Endothelial cell of umbilical vein (primary cell): ENCODE data around the gene REEP1. TPM values are rescaled to one million over a fixed set of nuclear protein-coding genes. Genes with fewer than 3 reads are reported as not detected.

Experiments used
- BruUV-seq: library from RNA; stranded (reverse); fragments of 400-500 nt; replicated peaks from 2 replicates; lab custom pipeline; 2021; lab: Mats Ljungman, UMichigan
- CTCF ChIA-PET: fragments of 300-600, 350-600 bp; sonication (Branson Sonifier 250); formaldehyde crosslinking; loops from one replicate; lab custom pipeline; 2021; ENCODE audit warnings: antibody characterized with exemption, inconsistent platforms; lab: Charles Lee
- POLR2A ChIA-PET: fragments of 300-600, 350-600 bp; sonication (Branson Sonifier 250); formaldehyde crosslinking; loops from one replicate; lab custom pipeline; 2021; ENCODE audit warnings: antibody characterized with exemption, inconsistent platforms; lab: Charles Lee
- DNase-seq: peaks from one replicate; pipeline ENCODE4 v3.0.0-alpha.2; 2011; ENCODE audit warnings: low read depth, low spot score
- FAIRE-seq: peaks from 2 replicates; lab custom pipeline; 2011; peaks lifted over from hg19 to GRCh38; lab: Jason Lieb, UNC
- H2AFZ ChIP-seq: 2 replicates; pipeline ENCODE4 v1.6.0; 2012; ENCODE audit warnings: low read depth, low read length, control low read depth, inconsistent platforms
- H3K27ac ChIP-seq: 2 replicates; pipeline ENCODE4 v1.5.1; 2011; ENCODE audit warnings: low read depth, mild to moderate bottlenecking, control low read depth, low read length, moderate library complexity; ENCODE audit not compliant: insufficient read depth
- H3K27me3 ChIP-seq, 2 experiments: 2 replicates each; pipeline versions ENCODE4 v1.6.0 to v1.6.1; 2011; ENCODE audit warnings: low read length in 2 of 2, mixed read lengths in 1 of 2; ENCODE audit not compliant: control insufficient read depth in 2 of 2, insufficient read depth in 2 of 2
- H3K36me3 ChIP-seq, 2 experiments: 2 replicates in 1 of 2; 3 replicates in 1 of 2; pipeline ENCODE4 v1.5.1; 2011; ENCODE audit warnings: low read length in 2 of 2, mild to moderate bottlenecking in 1 of 2, moderate library complexity in 1 of 2; ENCODE audit not compliant: control insufficient read depth in 2 of 2, insufficient read depth in 2 of 2; ENCODE audit errors: extremely low read depth in 1 of 2
- H3K4me1 ChIP-seq: 3 replicates; pipeline ENCODE4 v1.5.1; 2011; ENCODE audit warnings: mild to moderate bottlenecking, low read length; ENCODE audit not compliant: control insufficient read depth, insufficient read depth; ENCODE audit errors: extremely low read depth
- H3K4me2 ChIP-seq: 2 replicates; pipeline ENCODE4 v1.6.1; 2011; ENCODE audit warnings: low read length, control low read depth, mixed read lengths; ENCODE audit not compliant: insufficient read depth
- H3K4me3 ChIP-seq, 3 experiments: fragments of 200-600 bp in 1 of 3; sonication (generic), shearing (Covaris generic) in 1 of 3; replicated peaks in 1 of 3; 2 replicates each; pipeline ENCODE4 v1.5.1; 2011 to 2016; ENCODE audit warnings: control low read depth in 3 of 3, low read length in 3 of 3, mild to moderate bottlenecking in 2 of 3, inconsistent platforms in 1 of 3, low read depth in 1 of 3, moderate library complexity in 1 of 3; ENCODE audit not compliant: insufficient read depth in 1 of 3
- H3K79me2 ChIP-seq: 2 replicates; pipeline ENCODE4 v1.6.0; 2012; ENCODE audit warnings: low read length, inconsistent platforms; ENCODE audit not compliant: control insufficient read depth, insufficient read depth
- H3K9ac ChIP-seq: replicated peaks from 2 replicates; pipeline ENCODE3; 2011; ENCODE audit warnings: low read length, control low read depth; ENCODE audit not compliant: insufficient read depth; ENCODE audit errors: extremely low read depth
- H3K9me1 ChIP-seq: replicated peaks from 3 replicates; pipeline ENCODE4 v1.6.0; 2011; ENCODE audit warnings: mild to moderate bottlenecking, low read length; ENCODE audit not compliant: control insufficient read depth, insufficient read depth; ENCODE audit errors: extremely low read depth
- H3K9me3 ChIP-seq: replicated peaks from 2 replicates; pipeline ENCODE4 v1.5.1; 2012; ENCODE audit warnings: low read length, inconsistent platforms; ENCODE audit not compliant: control insufficient read depth, insufficient read depth
- H4K20me1 ChIP-seq: replicated peaks from 2 replicates; pipeline ENCODE3; 2011; ENCODE audit warnings: mild to moderate bottlenecking, low read length; ENCODE audit not compliant: control insufficient read depth, insufficient read depth; ENCODE audit errors: extremely low read depth
- EZH2 ChIP-seq: IDR thresholded peaks from 2 replicates; pipeline ENCODE4 v1.6.1; 2012; ENCODE audit warnings: borderline replicate concordance, low read depth, mild to moderate bottlenecking, moderate library complexity, low read length, inconsistent platforms; ENCODE audit not compliant: severe bottlenecking
- FOS ChIP-seq: IDR thresholded peaks from 2 replicates; pipeline ENCODE4 v1.6.1; 2011; ENCODE audit warnings: mild to moderate bottlenecking, low read length, moderate library complexity, borderline replicate concordance; ENCODE audit not compliant: insufficient read depth
- GATA2 ChIP-seq: IDR thresholded peaks from 2 replicates; pipeline ENCODE4 v1.7.0; 2011; ENCODE audit warnings: low read depth, mild to moderate bottlenecking, moderate library complexity, mixed read lengths, low read length; ENCODE audit not compliant: insufficient read length, insufficient read depth
- JUN ChIP-seq: IDR thresholded peaks from 2 replicates; pipeline ENCODE4 v1.6.1; 2011; ENCODE audit warnings: borderline replicate concordance, low read depth; ENCODE audit not compliant: insufficient read length, insufficient read depth
- MYC ChIP-seq: IDR thresholded peaks from one replicate; pipeline ENCODE4 v1.6.1; 2011; ENCODE audit warnings: mild to moderate bottlenecking, low read depth, low read length
- POLR2A ChIP-seq: IDR thresholded peaks from 2 replicates; pipeline ENCODE4 v1.6.1; 2012; ENCODE audit warnings: low read depth, mild to moderate bottlenecking, control low read depth, low read length
- POLR2AphosphoS5 ChIP-seq: IDR thresholded peaks from 2 replicates; pipeline ENCODE4 v1.6.1; 2012; ENCODE audit warnings: low read depth, mild to moderate bottlenecking, control low read depth, low read length, moderate library complexity; ENCODE audit not compliant: insufficient read depth
- dilution Hi-C: fragments of 300-500 bp; cut with MboI; formaldehyde crosslinking; loops from one replicate; pipeline ENCODE4 v1.15.0; 2019; ENCODE audit warnings: low sequenced_read_pairs; ENCODE audit not compliant: extremely low pct_ligation_motif_present
- intact Hi-C: fragments of 100-400 bp; cut with micrococcal nuclease; formaldehyde crosslinking; loops from one replicate; pipeline ENCODE4 v1.10.0; 2022
- polyA plus RNA-seq, 4 experiments: library from polyadenylated mRNA; depleted of rRNA in 3 of 4; stranded (reverse) in 3 of 4; unstranded in 1 of 4; fragments of >200 nt; gene quantifications; 2 replicates each; pipeline versions ENCODE4 v1.2.1 to v1.2.3, GENCODE V29; 2011 to 2012; ENCODE audit warnings: missing spikeins in 1 of 4
- total RNA-seq: library from RNA; stranded (reverse); gene quantifications from 2 replicates; pipeline ENCODE4 v1.2.3, GENCODE V29; 2021
- TF ChIP-seq, protein P1 (sequence below), 2 donors: IDR thresholded peaks; 1 replicate in 1 of 2; 2 replicates in 1 of 2; pipeline ENCODE4 v1.5.1; 2011; ENCODE audit warnings: low read length in 2 of 2, mild to moderate bottlenecking in 2 of 2, moderate library complexity in 2 of 2, control low read depth in 1 of 2, inconsistent platforms in 1 of 2, low read depth in 1 of 2; ENCODE audit not compliant: insufficient read depth in 1 of 2; ENCODE audit errors: extremely low read depth in 1 of 2
- TF ChIP-seq, protein P2 (sequence below): IDR thresholded peaks from 2 replicates; pipeline ENCODE4 v1.6.1; 2011; ENCODE audit not compliant: insufficient read depth, insufficient read length

The REEP1 gene
- total and polyA plus RNA-seq, 2 donors (not counting 3 experiments of a cell fraction or from before 2014, with no cell fraction given), result 0.11 to 0.53 TPM

DNA sequence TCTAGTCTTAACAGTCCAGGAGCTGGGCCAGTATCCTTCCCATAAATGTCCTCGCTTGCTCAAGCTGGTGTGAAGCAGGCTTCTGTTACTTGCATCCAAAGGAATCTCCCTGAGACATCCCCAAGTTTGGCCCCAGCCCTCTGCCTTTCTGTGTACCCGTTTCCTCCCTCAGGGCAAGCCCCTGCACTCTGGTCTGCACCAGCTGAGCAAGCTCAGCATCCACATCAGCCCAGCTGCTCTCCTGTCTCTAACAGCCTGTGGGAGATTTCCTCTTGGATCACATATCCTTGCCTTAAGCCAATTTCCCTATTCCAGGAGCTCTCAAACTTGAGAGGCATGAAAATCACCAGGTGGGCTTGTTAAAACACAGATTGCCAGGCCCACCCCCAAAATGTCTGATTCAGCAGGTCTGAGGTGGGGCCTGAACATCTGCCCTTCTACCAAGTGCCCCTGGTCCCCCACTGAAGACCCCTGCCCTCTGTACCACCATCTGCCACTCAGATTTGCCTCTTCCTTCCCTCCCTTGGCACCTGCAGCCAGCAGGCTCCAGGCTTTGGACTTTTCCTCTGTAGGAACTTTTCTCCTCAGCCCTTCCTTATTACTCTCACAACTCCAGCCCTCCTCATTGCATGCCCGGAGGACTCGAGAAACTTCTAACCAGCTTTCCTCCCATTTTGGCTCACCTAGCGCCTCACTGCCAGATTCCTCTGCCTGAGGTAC lies 32.1 kb downstream of the REEP1 start:
- Histone ChIP-seq H3K9ac (no peak overlapping the region), H3K79me2 (no peaks in the 10 kb centered on the region), H3K4me2 (no peak overlapping the region), H4K20me1 (no peaks in the 10 kb centered on the region), H3K4me3 (no peak overlapping the region), H3K9me1 (no peaks in the 10 kb centered on the region), H2AFZ (no peak overlapping the region), H3K9me3 (no peaks in the 10 kb centered on the region), H3K27ac (no peak overlapping the region), H3K36me3 (no peaks in the 10 kb centered on the region), H3K27me3 (peaks cover 2 to 13% of the 10 kb centered on the region in 2 experiments), H3K4me1 (no peaks in the 10 kb centered on the region)
- intact Hi-C loops (no loop called here), dilution Hi-C loops (no loop called here)
- BruUV-seq, result no TSS peak
- no peak for DNase-seq
- ChIA-PET POLR2A (no interaction called here), CTCF (no interaction called here)
- FAIRE-seq, result no peak
- no peak for TF ChIP-seq JUN

DNA sequence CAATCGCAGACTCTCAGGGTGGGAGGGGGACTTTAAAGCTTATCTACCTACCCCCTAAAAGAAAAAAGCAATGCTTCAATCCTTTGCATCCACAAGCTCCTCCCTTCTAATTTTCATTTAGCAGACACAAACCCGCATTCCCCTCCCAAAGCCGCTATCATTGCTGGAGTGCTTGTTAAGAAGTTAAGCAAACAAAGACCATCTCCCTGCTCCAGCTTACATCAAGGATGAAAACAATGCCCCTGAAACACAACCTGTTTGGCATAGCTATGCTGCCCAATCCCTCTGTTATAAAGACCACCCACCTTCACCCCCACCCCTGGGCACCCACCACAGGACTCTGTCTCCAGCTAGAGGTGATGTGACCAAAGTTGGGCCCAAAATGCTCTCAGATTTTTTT lies 33.0 kb downstream of the REEP1 start:
- POLR2A ChIA-PET, result no interaction called here
- Histone ChIP-seq H3K9me1 (no peaks in the 10 kb centered on the region), H3K27me3 (peaks cover 0 to 13% of the 10 kb centered on the region in 2 experiments), H3K36me3 (no peaks in the 10 kb centered on the region), H3K79me2 (no peaks in the 10 kb centered on the region), H3K9me3 (no peaks in the 10 kb centered on the region), H3K4me2 (no peak overlapping the region), H3K9ac (no peak overlapping the region), H4K20me1 (no peaks in the 10 kb centered on the region), H3K4me3 (no peak overlapping the region), H2AFZ (no peak overlapping the region), H3K27ac (no peak overlapping the region), H3K4me1 (no peaks in the 10 kb centered on the region)
- TF ChIP-seq POLR2A, result no peak
- TF ChIP-seq JUN, result no peak
- no peak for TF ChIP-seq GATA2
- TF ChIP-seq, protein P1, sequence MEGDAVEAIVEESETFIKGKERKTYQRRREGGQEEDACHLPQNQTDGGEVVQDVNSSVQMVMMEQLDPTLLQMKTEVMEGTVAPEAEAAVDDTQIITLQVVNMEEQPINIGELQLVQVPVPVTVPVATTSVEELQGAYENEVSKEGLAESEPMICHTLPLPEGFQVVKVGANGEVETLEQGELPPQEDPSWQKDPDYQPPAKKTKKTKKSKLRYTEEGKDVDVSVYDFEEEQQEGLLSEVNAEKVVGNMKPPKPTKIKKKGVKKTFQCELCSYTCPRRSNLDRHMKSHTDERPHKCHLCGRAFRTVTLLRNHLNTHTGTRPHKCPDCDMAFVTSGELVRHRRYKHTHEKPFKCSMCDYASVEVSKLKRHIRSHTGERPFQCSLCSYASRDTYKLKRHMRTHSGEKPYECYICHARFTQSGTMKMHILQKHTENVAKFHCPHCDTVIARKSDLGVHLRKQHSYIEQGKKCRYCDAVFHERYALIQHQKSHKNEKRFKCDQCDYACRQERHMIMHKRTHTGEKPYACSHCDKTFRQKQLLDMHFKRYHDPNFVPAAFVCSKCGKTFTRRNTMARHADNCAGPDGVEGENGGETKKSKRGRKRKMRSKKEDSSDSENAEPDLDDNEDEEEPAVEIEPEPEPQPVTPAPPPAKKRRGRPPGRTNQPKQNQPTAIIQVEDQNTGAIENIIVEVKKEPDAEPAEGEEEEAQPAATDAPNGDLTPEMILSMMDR (IDR thresholded peaks at IDR 0.05; ENCODE audit: extremely low read depth in 1 of 2, insufficient read depth in 1 of 2, low read depth in 1 of 2, low read length in 2 of 2), result no peak
- TF ChIP-seq POLR2AphosphoS5, result no peak
- no peak for TF ChIP-seq EZH2
- no peak for TF ChIP-seq MYC
- no peak for TF ChIP-seq FOS
- TF ChIP-seq, protein P2, sequence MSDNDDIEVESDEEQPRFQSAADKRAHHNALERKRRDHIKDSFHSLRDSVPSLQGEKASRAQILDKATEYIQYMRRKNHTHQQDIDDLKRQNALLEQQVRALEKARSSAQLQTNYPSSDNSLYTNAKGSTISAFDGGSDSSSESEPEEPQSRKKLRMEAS, result no peak
- CTCF ChIA-PET, result interaction anchor here (0.9 to 1.0 kb wide), 2 partner anchors 10 to 69 kb away, joined by 3 to 5 read pairs; no protein-coding TSS in a partner anchor
- DNase-seq (no peak), FAIRE-seq (no peak)
- intact Hi-C loops, result no loop called here
- BruUV-seq, result no TSS peak
- dilution Hi-C loops, result no loop called here
